Natural killer cell treated with Interleukin-12 subunit alpha and Interleukin-12 subunit beta and Interleukin-15 and Interleukin-18, amount 100 ng/mL, for 72 hours (primary cell): ENCODE data around the gene BCR. TPM values are rescaled to one million over a fixed set of nuclear protein-coding genes. Genes with fewer than 3 reads are reported as not detected.
A peak's percentile ranks its signal among the peaks of the same experiment; 100 is the strongest.

Experiments used
- ATAC-seq, 2 donors: fragments of 150-1000 bp; cut with Tn5 transposase in 1 of 2; sonication (Bioruptor Pico), chemical (Tn5 transposase) in 1 of 2; 2 replicates each; pipeline ENCODE4 v1.10.0; 2021
- DNase-seq: peaks from one replicate; pipeline ENCODE4 v3.0.0; 2022; ENCODE audit warnings: low spot score
- H3K27ac Mint-ChIP-seq, 2 donors: 1 replicate in 1 of 2; 2 replicates in 1 of 2; pipeline ENCODE4 v1.8.0; 2022; ENCODE audit warnings: mixed read lengths in 2 of 2, mild to moderate bottlenecking in 1 of 2, moderate library complexity in 1 of 2
- H3K27me3 Mint-ChIP-seq, 2 donors: 1 replicate in 1 of 2; 2 replicates in 1 of 2; pipeline ENCODE4 v1.8.0; 2022; ENCODE audit warnings: mixed read lengths in 2 of 2
- H3K36me3 Mint-ChIP-seq: one replicate; pipeline ENCODE4 v1.8.0; 2022; ENCODE audit warnings: mixed read lengths
- H3K4me1 Mint-ChIP-seq, 2 donors: 1 replicate in 1 of 2; 2 replicates in 1 of 2; pipeline ENCODE4 v1.8.0; 2022; ENCODE audit warnings: low read depth in 2 of 2, mixed read lengths in 2 of 2, mild to moderate bottlenecking in 1 of 2
- H3K4me3 Mint-ChIP-seq: one replicate; pipeline ENCODE4 v1.8.0; 2022; ENCODE audit warnings: mixed read lengths
- H3K9me3 Mint-ChIP-seq: 2 replicates; pipeline ENCODE4 v1.8.0; 2022; ENCODE audit warnings: mixed read lengths
- total RNA-seq, 2 donors: library from RNA; stranded (reverse); gene quantifications; one replicate each; pipeline ENCODE4 v1.2.3, GENCODE V29; 2022

The BCR gene
- total RNA-seq, 2 donors from 2014 or later: 55.4 to 65.8 TPM

DNA sequence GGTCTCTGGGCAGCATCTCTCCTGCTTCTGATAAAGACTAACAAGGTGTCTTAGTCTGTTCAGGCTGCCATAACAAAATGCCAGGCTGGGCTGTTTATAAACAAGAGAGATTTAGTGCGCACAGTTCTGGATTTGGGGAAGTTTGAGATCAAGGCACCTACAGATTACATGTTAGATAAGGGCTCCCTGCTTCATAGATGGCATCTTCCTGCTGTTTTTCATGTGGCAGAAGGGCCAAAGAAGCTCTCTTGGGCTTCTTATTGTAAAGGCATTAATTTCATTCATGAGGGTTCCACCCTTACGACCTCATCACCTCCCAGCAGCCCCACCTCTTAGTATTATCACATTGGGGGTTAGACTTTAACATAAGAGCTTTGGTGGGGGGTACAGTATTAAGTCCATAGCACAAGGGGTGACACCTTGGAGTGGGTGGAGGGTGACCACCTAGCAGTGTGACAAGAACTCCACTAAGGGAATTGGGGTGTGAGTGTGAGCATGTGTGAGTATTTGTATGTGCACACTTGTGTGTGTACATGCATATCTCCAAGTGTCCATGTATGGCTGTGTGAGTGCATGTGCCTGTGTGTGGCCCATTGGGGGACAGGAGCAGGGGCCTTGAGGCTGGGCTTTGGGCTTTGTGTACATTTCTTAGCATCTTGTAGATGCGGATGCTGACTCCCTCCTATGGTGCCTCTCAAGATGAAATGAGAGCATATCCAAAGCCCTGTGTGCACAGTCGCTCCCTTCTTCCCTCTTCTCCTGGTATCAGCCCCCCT lies 42.7 kb downstream of the BCR start:
- H3K27me3 Mint-ChIP-seq: no peaks in the 10 kb centered on the region
- H3K9me3 Mint-ChIP-seq: no peaks in the 10 kb centered on the region
- no peak for ATAC-seq
- H3K4me3 Mint-ChIP-seq: peak overlapping the region; percentile 47
- peak; percentile 35 for DNase-seq
- H3K4me1 Mint-ChIP-seq: peaks cover 81 to 87% of the 10 kb centered on the region in 2 donors
- peaks cover 4% of the 10 kb centered on the region for H3K36me3 Mint-ChIP-seq
- peak overlapping the region; percentile 44 to 76 for H3K27ac Mint-ChIP-seq

DNA sequence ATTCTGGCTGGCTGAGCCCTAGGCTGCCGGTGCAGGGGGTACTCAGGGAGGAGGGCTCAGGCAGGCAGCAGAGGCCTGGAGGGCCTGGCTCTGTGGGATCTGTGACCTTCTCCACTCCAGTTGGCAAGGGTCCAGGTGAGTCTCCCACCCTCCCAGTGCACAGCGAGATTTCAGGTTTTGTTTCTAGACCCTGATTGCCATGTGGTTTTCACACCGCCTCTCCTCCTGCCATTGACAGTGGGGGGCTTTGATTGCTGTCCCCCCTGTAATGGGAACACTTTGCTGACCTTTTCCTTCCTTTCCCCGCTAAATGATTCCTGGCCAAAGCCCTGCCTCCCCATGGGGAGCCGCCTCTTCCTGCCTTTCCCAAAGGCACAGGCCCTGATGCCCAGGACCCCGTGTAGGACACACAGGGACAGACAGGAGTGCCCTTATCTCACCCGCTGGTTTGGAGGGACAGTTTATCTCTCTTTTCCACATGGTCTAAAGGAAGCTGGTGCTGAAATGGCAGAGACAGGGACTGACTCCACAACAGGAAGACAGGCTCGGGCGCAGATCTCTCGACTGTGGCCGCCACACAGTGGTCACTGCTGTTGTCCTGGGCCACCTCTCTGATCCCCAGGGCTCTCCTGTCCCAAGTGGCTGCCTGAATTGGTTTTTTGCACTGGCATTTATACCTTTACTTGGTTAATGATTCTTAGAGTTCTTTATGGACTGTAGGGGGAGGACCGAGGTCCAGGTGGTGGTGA lies 43.4 kb downstream of the BCR start:
- ATAC-seq (no peak), DNase-seq (peak; percentile 53)
- Mint-ChIP-seq H3K9me3 (peaks cover 3% of the 10 kb centered on the region), H3K4me3 (no peak overlapping the region), H3K4me1 (peaks cover 75 to 79% of the 10 kb centered on the region in 2 donors), H3K27me3 (no peaks in the 10 kb centered on the region), H3K36me3 (peaks cover 12% of the 10 kb centered on the region), H3K27ac (peak overlapping the region; percentile 34 to 54)

DNA sequence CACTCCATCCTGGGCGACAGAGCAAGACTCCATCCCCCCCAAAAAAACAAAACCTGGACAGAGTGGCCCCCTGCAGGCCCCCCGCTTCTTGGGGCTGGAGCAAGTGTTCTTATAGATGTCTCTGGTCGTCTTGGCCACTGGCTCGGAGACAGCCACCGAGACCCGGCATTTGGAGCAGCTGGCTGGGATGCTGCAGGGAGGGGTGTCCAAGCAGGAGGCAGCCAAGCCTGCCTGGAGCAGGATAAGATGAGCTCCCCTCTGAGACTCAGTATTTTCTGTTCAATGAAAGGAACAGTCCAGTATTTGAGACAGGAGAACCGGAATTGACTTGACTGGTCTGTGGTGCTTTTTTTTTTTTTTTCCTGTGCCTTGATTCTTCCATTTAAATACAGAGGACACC lies 44.5 kb downstream of the BCR start:
- no peaks in the 10 kb centered on the region for H3K27me3 Mint-ChIP-seq
- H3K4me1 Mint-ChIP-seq: peaks cover 69% of the 10 kb centered on the region in 2 donors
- peak overlapping the region; percentile 60 to 72 for H3K27ac Mint-ChIP-seq
- ATAC-seq (no peak), DNase-seq (no peak)
- H3K9me3 Mint-ChIP-seq: peaks cover 5% of the 10 kb centered on the region
- peaks cover 21% of the 10 kb centered on the region for H3K36me3 Mint-ChIP-seq
- H3K4me3 Mint-ChIP-seq: peak overlapping the region; percentile 5

DNA sequence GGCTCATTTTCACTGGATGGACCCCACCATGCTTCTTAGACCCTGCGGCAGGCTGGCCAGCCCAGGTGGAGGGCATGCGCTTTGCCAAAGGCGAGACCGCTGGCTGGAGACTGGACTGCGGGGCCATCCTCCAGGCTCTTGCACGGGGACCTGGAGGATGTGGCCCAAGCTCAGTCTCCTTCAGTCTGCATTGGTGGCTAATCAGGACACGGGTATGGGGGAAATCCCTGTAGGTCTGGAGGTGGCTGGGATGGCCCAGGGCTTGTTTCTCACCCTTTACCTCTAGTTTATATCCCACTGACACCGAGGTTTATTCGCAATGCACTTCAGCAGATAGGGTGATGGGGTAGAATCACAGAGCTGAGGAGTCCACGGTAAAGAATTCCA lies 45.0 kb downstream of the BCR start:
- DNase-seq (peak; percentile 46), ATAC-seq (no peak)
- H3K4me3 Mint-ChIP-seq: no peak overlapping the region
- H3K4me1 Mint-ChIP-seq: peaks cover 65 to 68% of the 10 kb centered on the region in 2 donors
- peak overlapping the region; percentile 60 to 72 for H3K27ac Mint-ChIP-seq
- H3K9me3 Mint-ChIP-seq: peaks cover 5% of the 10 kb centered on the region
- peaks cover 26% of the 10 kb centered on the region for H3K36me3 Mint-ChIP-seq
- no peaks in the 10 kb centered on the region for H3K27me3 Mint-ChIP-seq

DNA sequence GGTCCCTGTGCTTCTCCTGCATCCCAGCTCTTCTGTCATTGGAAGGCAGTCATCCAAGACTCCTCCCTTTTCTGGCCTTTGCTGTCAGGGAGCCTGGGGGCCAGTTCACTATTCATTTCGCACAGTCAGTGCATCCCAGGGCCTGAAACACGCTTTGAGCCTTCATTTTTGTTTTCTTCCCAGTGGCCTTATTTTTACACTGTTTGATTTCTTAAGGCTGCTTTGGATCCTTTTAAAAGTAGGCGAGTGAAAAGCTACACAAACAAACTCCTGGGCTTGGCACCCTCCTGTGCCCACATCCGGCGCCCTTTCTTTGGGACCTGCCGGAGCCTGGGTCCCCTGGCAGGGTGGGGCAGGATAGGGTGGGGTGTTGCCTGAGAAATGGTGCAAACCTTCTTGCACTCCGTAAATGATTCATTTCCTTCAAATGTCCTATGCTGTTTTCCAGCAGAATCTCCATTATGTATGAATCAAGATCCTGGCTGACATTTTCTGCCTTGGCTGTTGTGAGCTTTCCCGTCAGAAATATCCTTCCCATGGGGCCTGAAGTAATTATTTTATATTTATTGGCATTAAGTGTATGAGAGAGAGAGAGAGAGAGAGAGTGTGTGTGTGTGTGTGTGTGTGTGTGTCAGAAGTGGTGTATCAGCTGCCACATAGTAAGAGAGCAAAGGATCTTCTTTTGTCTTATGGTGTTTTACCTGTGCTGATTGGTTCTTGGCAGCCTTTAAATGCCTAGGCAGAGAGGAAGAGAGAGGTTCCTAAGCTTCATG lies 45.6 kb downstream of the BCR start:
- Mint-ChIP-seq H3K27ac (peak overlapping the region; percentile 60 to 72), H3K4me3 (peak overlapping the region; percentile 21), H3K27me3 (no peaks in the 10 kb centered on the region), H3K4me1 (peaks cover 59 to 66% of the 10 kb centered on the region in 2 donors), H3K36me3 (peaks cover 27% of the 10 kb centered on the region), H3K9me3 (peaks cover 5% of the 10 kb centered on the region)
- ATAC-seq (peak; percentile 53 to 56), DNase-seq (no peak)

DNA sequence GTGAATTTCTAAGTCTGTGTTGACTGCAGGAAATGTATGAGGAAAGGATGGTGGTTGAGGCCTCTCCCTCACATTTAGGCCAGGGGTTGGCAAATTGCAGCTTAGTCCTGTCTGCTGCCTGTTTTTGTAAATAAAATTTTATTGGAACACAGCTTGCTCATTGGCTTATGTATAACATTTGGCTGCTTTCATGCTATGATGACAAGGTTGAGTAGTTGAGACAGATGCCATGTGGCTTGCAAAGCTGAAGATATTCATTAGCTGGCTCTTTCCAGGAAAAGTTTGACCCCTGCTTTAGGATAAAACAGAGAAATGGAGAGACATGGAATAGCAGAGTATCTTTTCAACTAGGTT lies 46.2 kb downstream of the BCR start:
- peak overlapping the region; percentile 21 for H3K4me3 Mint-ChIP-seq
- no peaks in the 10 kb centered on the region for H3K27me3 Mint-ChIP-seq
- ATAC-seq (no peak), DNase-seq (no peak)
- H3K27ac Mint-ChIP-seq: peak overlapping the region; percentile 60 to 72
- H3K4me1 Mint-ChIP-seq: peaks cover 54 to 61% of the 10 kb centered on the region in 2 donors
- H3K9me3 Mint-ChIP-seq: peaks cover 5% of the 10 kb centered on the region
- peaks cover 27% of the 10 kb centered on the region for H3K36me3 Mint-ChIP-seq

DNA sequence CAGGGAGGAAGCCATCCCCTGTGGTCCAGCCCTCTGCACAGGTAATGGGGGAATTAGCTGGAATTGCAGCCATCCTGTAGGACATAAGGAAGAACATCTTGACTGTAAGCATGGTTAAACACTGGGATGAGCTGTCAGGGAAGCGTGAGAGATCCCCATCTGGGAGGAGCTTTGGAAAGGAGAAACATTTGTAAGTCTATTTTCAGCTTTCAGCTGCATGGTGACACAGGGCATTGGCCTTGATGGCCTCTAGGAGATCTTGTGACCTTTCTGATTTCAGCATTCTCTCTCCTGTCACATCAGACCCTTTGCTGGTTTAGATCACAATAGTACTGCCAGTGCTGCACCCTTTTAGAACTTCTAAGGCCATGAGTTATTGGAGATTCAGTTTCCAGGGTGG lies 47.1 kb downstream of the BCR start:
- peaks cover 27% of the 10 kb centered on the region for H3K36me3 Mint-ChIP-seq
- H3K4me3 Mint-ChIP-seq: no peak overlapping the region
- peaks cover 5% of the 10 kb centered on the region for H3K9me3 Mint-ChIP-seq
- no peak for DNase-seq
- peaks cover 52 to 60% of the 10 kb centered on the region in 2 donors for H3K4me1 Mint-ChIP-seq
- H3K27me3 Mint-ChIP-seq: no peaks in the 10 kb centered on the region
- no peak overlapping the region for H3K27ac Mint-ChIP-seq
- no peak for ATAC-seq

DNA sequence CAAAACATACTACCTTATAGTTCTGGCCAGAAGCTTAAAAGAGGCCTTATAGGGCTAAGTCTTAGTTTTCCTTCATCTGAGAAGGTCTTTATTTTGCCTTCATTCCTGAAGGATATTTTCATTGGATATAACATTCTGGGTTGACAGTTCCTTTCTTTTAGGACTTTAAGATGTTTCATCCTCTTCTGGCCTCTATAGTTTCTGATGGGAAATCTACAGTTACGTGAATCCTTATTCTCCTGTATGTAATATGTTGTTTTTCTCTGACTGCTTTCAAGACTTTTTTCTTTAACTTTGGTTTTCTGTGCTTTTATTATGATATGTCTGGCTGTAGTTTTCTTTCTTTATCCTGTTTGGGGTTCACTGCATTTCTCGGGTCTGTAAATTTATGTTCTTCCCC lies 48.2 kb downstream of the BCR start:
- Mint-ChIP-seq H3K4me1 (peaks cover 49 to 56% of the 10 kb centered on the region in 2 donors), H3K27me3 (no peaks in the 10 kb centered on the region), H3K9me3 (peaks cover 5% of the 10 kb centered on the region), H3K27ac (no peak overlapping the region), H3K36me3 (peaks cover 27% of the 10 kb centered on the region), H3K4me3 (no peak overlapping the region)
- ATAC-seq (no peak), DNase-seq (no peak)

DNA sequence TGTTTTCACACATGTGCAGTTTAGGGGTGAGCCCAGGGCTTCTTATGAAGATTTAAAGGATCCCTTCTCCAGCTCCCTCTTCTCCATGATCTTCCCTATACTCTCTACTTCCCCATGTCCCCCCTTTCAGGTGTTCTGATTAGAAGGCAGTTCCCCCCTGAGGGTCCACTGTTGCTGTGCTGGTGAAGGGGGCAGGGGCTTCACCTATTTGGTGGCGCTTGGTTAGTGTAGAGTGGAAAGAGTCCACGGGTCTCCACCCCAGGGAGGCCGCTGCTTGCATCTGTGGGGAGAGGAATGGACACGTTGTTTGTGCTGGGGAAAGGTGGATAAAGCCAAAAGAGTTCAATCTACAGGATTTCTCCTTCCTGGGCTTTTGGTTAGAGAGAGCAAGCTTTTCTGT lies 49.3 kb downstream of the BCR start:
- H3K9me3 Mint-ChIP-seq: peaks cover 5% of the 10 kb centered on the region
- ATAC-seq (no peak), DNase-seq (no peak)
- peaks cover 27% of the 10 kb centered on the region for H3K36me3 Mint-ChIP-seq
- no peak overlapping the region for H3K4me3 Mint-ChIP-seq
- H3K4me1 Mint-ChIP-seq: peaks cover 49 to 57% of the 10 kb centered on the region in 2 donors
- no peaks in the 10 kb centered on the region for H3K27me3 Mint-ChIP-seq
- peak overlapping the region in 1 of 2 donors; percentile 51 for H3K27ac Mint-ChIP-seq

DNA sequence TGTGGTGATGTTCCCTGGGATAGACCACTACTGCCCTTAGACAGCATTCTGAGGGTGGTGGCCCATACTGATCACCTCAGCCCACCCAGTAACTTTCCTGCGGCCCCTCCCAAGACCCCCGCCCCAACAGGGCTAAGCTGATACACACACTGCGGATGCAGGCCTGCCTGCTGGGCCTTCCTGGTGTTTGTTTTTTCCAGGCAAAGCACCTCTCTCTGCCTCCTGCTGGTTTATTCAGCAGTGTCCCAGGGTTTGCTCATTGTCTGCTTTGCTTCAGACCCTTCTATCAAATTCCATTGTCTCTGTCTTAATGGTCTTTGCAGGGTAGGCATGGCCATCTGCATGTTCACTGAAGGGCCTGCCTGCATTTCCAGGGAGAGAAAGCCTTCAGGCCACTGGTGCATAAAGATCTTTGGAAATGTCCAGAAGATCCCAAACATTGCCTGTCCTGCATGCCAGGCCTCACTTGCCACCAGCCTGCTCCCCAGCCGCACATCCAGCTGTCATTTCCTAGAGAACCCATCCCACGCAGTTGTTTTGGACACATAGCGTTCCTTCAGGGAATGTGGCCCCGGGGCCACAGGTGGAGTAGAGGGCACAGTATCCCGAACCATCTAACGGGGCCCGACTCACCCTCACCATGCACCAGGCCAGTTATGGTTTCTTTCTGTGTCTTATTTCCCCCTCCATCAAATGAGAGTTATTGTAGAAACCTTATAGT lies 50.2 kb downstream of the BCR start:
- Mint-ChIP-seq H3K27me3 (no peaks in the 10 kb centered on the region), H3K4me1 (peaks cover 49 to 55% of the 10 kb centered on the region in 2 donors), H3K4me3 (no peak overlapping the region), H3K36me3 (peaks cover 27% of the 10 kb centered on the region), H3K27ac (no peak overlapping the region), H3K9me3 (peaks cover 5% of the 10 kb centered on the region)
- ATAC-seq (no peak), DNase-seq (no peak)

DNA sequence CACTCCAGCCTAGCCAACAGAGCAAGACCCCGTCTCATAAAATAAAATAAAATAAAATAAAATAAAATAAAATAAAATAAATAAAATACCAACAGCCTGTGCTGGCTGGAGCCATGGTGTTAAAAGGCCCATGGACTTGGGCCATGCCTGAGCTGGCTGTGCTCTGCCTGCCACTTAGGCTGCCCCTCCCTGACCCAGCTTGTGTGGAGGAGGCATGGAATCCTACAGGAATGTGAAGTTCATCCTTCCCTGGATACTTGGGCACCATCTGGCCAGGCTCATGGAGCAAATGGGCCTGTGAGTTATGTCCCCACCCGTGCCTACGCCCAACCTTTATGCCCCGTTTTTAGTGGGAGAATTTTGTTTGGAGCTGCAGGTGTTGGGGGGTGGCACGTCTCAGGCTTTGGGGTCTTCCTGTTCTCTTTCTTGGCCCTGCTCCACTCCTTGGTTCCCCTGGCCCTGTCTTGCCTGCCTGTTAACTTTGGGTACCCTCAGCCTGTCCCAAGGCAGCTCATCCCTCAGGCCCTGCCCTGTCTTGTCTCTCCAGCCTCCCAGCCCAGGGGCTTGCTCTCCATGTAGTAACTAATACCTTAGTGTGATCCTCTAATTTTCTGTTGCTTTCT lies 51.3 kb downstream of the BCR start:
- Mint-ChIP-seq H3K4me1 (peaks cover 40 to 51% of the 10 kb centered on the region in 2 donors), H3K27me3 (no peaks in the 10 kb centered on the region), H3K36me3 (peaks cover 27% of the 10 kb centered on the region), H3K27ac (no peak overlapping the region), H3K9me3 (peaks cover 5% of the 10 kb centered on the region), H3K4me3 (no peak overlapping the region)
- no peak for ATAC-seq
- no peak for DNase-seq

DNA sequence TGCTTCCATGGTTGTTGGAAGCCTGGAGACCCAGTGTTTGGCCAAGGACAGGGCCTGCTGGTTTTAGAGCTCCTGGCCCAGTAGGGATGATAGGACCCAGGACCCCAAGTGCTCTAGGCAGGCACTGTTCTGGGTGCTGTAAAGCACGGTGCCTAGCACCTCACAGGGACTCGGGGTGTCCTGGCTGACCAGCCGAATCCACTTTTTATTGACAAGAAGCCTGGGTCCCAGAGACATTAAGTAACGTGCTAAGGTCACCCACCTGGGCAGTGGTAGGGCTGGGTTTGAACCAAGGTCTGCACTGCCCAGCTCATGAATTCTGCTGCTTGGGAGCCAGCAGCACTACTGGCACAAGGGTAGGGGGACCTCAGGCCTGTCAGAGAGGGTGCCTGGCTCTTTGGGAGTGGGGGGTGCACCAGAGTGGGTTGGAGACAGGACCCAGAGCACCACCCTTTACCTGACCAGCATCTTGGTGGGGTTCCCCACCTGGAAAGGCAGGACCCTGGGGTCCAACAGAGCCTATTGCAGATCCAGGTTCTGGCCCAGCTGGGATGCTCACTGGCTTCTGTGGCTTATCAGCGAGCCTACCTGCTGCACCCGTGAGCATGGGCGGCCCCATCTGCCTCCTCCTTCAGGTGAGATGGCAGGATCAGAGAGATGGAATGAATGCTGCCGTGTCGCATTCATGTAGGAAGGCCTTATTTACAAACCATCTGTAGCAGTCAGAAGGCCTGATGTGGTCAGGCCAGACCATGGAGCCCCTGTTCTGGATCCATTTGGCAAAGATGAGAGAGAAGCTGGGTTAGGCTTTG lies 52.0 kb downstream of the BCR start:
- no peak overlapping the region for H3K4me3 Mint-ChIP-seq
- no peaks in the 10 kb centered on the region for H3K27me3 Mint-ChIP-seq
- peaks cover 39 to 51% of the 10 kb centered on the region in 2 donors for H3K4me1 Mint-ChIP-seq
- DNase-seq (no peak), ATAC-seq (no peak)
- peaks cover 27% of the 10 kb centered on the region for H3K36me3 Mint-ChIP-seq
- peaks cover 5% of the 10 kb centered on the region for H3K9me3 Mint-ChIP-seq
- H3K27ac Mint-ChIP-seq: no peak overlapping the region
